GM23248 (cell line): Measurements from ENCODE around the gene PTPRK. TPM values are rescaled to one million over a fixed set of nuclear protein-coding genes. Genes with fewer than 3 reads are reported as not detected.
A peak's percentile ranks its signal among the peaks of the same experiment; 100 is the strongest.

Experiments used
- DNase-seq: peaks from one replicate; pipeline ENCODE4 v3.0.0-alpha.2; 2015
- H2AFZ ChIP-seq: fragments of 200-600 bp; sonication (generic); 2 replicates; pipeline ENCODE4 v1.6.1; 2016; ENCODE audit warnings: antibody characterized with exemption
- H3F3A ChIP-seq: fragments of 200-600 bp; sonication (generic); 2 replicates; pipeline ENCODE4 v1.6.1; 2016; ENCODE audit warnings: mild to moderate bottlenecking, antibody characterized with exemption, mixed run types; ENCODE audit not compliant: insufficient read depth
- H3K27ac ChIP-seq: fragments of 200-600 bp; sonication (generic); 2 replicates; pipeline ENCODE4 v1.5.1; 2016; ENCODE audit warnings: mild to moderate bottlenecking
- H3K27me3 ChIP-seq: fragments of 200-600 bp; sonication (generic); replicated peaks from 2 replicates; pipeline ENCODE4 v1.6.1; 2016; ENCODE audit warnings: mild to moderate bottlenecking; ENCODE audit not compliant: insufficient read depth
- H3K36me3 ChIP-seq: fragments of 200-600 bp; sonication (generic); 2 replicates; pipeline ENCODE4 v1.6.1; 2016; ENCODE audit warnings: low read depth, mild to moderate bottlenecking
- H3K4me1 ChIP-seq: fragments of 200-600 bp; sonication (generic); 2 replicates; pipeline ENCODE4 v1.6.1; 2016; ENCODE audit warnings: mild to moderate bottlenecking; ENCODE audit not compliant: insufficient read depth
- H3K4me2 ChIP-seq: fragments of 200-600 bp; sonication (generic); one replicate; pipeline ENCODE4 v1.6.1; 2016; ENCODE audit warnings: mild to moderate bottlenecking; ENCODE audit not compliant: unreplicated experiment
- H3K4me3 ChIP-seq: fragments of 200-600 bp; sonication (generic); 2 replicates; pipeline ENCODE4 v1.5.1; 2016; ENCODE audit warnings: mild to moderate bottlenecking
- H3K79me2 ChIP-seq: fragments of 200-600 bp; sonication (generic); 2 replicates; pipeline ENCODE4 v1.6.1; 2016; ENCODE audit warnings: mild to moderate bottlenecking; ENCODE audit not compliant: insufficient read depth
- H3K9ac ChIP-seq: fragments of 200-600 bp; sonication (generic); 2 replicates; pipeline ENCODE4 v1.6.1; 2016; ENCODE audit warnings: mild to moderate bottlenecking
- H3K9me2 ChIP-seq: fragments of 200-600 bp; sonication (generic); 2 replicates; pipeline ENCODE4 v1.6.1; 2016; ENCODE audit warnings: mixed run types, mild to moderate bottlenecking, moderate library complexity; ENCODE audit not compliant: insufficient read depth
- H3K9me3 ChIP-seq: fragments of 200-600 bp; sonication (generic); one replicate; pipeline ENCODE4 v1.6.1; 2017; ENCODE audit warnings: low read depth
- H4K20me1 ChIP-seq: fragments of 200-600 bp; sonication (generic); 2 replicates; pipeline ENCODE4 v1.6.0; 2016; ENCODE audit not compliant: insufficient read depth
- EZH2 ChIP-seq: fragments of 200-600 bp; sonication (generic); IDR thresholded peaks from 2 replicates; pipeline ENCODE4 v1.6.1; 2018; ENCODE audit warnings: antibody characterized with exemption, mild to moderate bottlenecking; ENCODE audit not compliant: insufficient read depth, poor library complexity, severe bottlenecking
- EZH2phosphoT487 ChIP-seq: fragments of 200-600 bp; sonication (generic); IDR thresholded peaks from 2 replicates; pipeline ENCODE4 v1.6.1; 2018; ENCODE audit warnings: antibody characterized with exemption, moderate library complexity, mild to moderate bottlenecking, low read depth; ENCODE audit not compliant: insufficient read depth
- WGBS, 2 experiments: methylation state at CpG; one replicate each; pipeline ENCODE4 v1.1.6; 2015 to 2017; ENCODE audit warnings: low lambda C conversion rate in 2 of 2, low coverage in 1 of 2; ENCODE audit errors: missing lambda C conversion rate in 2 of 2; 5-methylcytosine and 5-hydroxymethylcytosine counted together
- in situ Hi-C: fragments of 300-500 bp; cut with MboI; formaldehyde crosslinking; loops from 2 replicates; pipeline ENCODE4 v1.15.0; 2020
- polyA plus RNA-seq: library from polyadenylated mRNA; unstranded; fragments of >200 nt; fragmentation: Nextera tagmentation; extraction: Ambion mirVana; gene quantifications from 2 replicates; pipeline ENCODE4 v1.2.1, GENCODE V29; 2016
- total RNA-seq: library from RNA; depleted of rRNA; stranded (reverse); fragments of >200 nt; shearing (Covaris generic); gene quantifications from 2 replicates; pipeline ENCODE4 v1.2.3, GENCODE V29; 2014

The PTPRK gene
- total and polyA plus RNA-seq, 2 experiments from 2014 or later: 22.3 to 34.5 TPM

- Histone ChIP-seq H2AFZ (no peak overlapping the region), H3K4me3 (no peak overlapping the region), H3K9me3 (no peaks in the 10 kb centered on the region), H3K27ac (no peak overlapping the region), H3K9me2 (no peaks in the 10 kb centered on the region), H3K4me2 (no peak overlapping the region), H3K36me3 (no peaks in the 10 kb centered on the region), H3K27me3 (no peaks in the 10 kb centered on the region), H3K79me2 (no peaks in the 10 kb centered on the region), H3K9ac (no peak overlapping the region), H3F3A (no peaks in the 10 kb centered on the region), H4K20me1 (no peaks in the 10 kb centered on the region), H3K4me1 (peaks cover 22% of the 10 kb centered on the region)
- in situ Hi-C loops: no loop called here
- WGBS, 2 experiments: 96 to 98% methylated on average over 5 of the region's 5 CpGs
- DNase-seq: peak; percentile 45
- TF ChIP-seq EZH2phosphoT487 (no peak), EZH2 (no peak)
These were observed 457.4 kb downstream of the PTPRK start for GRCh38 chr6:128062882-128063603.

GRCh38 chr6:128057946-128058345 is 462.5 kb downstream of the PTPRK start:
- TF ChIP-seq EZH2 (no peak), EZH2phosphoT487 (no peak)
- Histone ChIP-seq H3F3A (no peaks in the 10 kb centered on the region), H3K79me2 (no peaks in the 10 kb centered on the region), H3K9me3 (no peaks in the 10 kb centered on the region), H3K4me3 (no peak overlapping the region), H3K36me3 (no peaks in the 10 kb centered on the region), H3K27me3 (no peaks in the 10 kb centered on the region), H3K4me1 (peaks cover 11% of the 10 kb centered on the region; the same call in 1 of the 2 replicates), H4K20me1 (no peaks in the 10 kb centered on the region), H3K4me2 (peak overlapping the region; percentile 2), H3K9me2 (no peaks in the 10 kb centered on the region), H2AFZ (no peak overlapping the region), H3K9ac (no peak overlapping the region), H3K27ac (peak overlapping the region; percentile 14; the same call in 1 of the 2 replicates)
- DNase-seq: peak; percentile 50
- in situ Hi-C loops: no loop called here

GRCh38 chr6:128057541-128057940 is 462.9 kb downstream of the PTPRK start:
- WGBS, 2 experiments: 92 to 95% methylated on average over 3 of the region's 3 CpGs
- in situ Hi-C loops: no loop called here

GRCh38 chr6:128053109-128053508 is 467.3 kb downstream of the PTPRK start:
- H3K9me2 ChIP-seq: no peaks in the 10 kb centered on the region
- H3K27me3 ChIP-seq: no peaks in the 10 kb centered on the region
- in situ Hi-C loops: no loop called here
- no peak for DNase-seq
- H3K4me3 ChIP-seq: no peak overlapping the region
- H3K9me3 ChIP-seq: no peaks in the 10 kb centered on the region
- WGBS, 2 experiments: 98 to 100% methylated on average over 5 of the region's 5 CpGs
- TF ChIP-seq EZH2phosphoT487 (no peak), EZH2 (no peak)
- H3K4me1 ChIP-seq: peaks cover 3% of the 10 kb centered on the region; the same call in 1 of the 2 replicates
- no peak overlapping the region for H3K4me2 ChIP-seq
- H3K36me3 ChIP-seq: no peaks in the 10 kb centered on the region
- no peaks in the 10 kb centered on the region for H3F3A ChIP-seq
- no peak overlapping the region for H2AFZ ChIP-seq
- no peaks in the 10 kb centered on the region for H3K79me2 ChIP-seq
- no peak overlapping the region for H3K9ac ChIP-seq
- no peak overlapping the region for H3K27ac ChIP-seq
- H4K20me1 ChIP-seq: no peaks in the 10 kb centered on the region

More at GRCh38 chr6:128057541-128057940, 462.9 kb downstream of the PTPRK start:
- Histone ChIP-seq H3K79me2 (no peaks in the 10 kb centered on the region), H3K27me3 (no peaks in the 10 kb centered on the region), H3K4me3 (no peak overlapping the region), H3K9ac (no peak overlapping the region), H4K20me1 (no peaks in the 10 kb centered on the region), H3K4me1 (peaks cover 11% of the 10 kb centered on the region; the same call in 1 of the 2 replicates), H3K4me2 (peak overlapping the region; percentile 2), H3K27ac (peak overlapping the region; percentile 14; the same call in 1 of the 2 replicates), H3K9me3 (no peaks in the 10 kb centered on the region), H3F3A (no peaks in the 10 kb centered on the region), H3K9me2 (no peaks in the 10 kb centered on the region), H3K36me3 (no peaks in the 10 kb centered on the region), H2AFZ (no peak overlapping the region)
- TF ChIP-seq EZH2phosphoT487 (no peak), EZH2 (no peak)
- DNase-seq: peak; percentile 56
